DND-41 (cell line): Measurements from ENCODE around the gene AKIRIN1.

Experiments
- ATAC-seq: fragments of 200-7000 bp; cut with Tn5 transposase; 3 replicates; pipeline ENCODE4 v1.9.1; 2021; ENCODE audit warnings: low read depth; ENCODE audit not compliant: insufficient read depth
- DNase-seq: peaks from one replicate; pipeline ENCODE4 v3.0.0-alpha.2; 2020
- H2AFZ ChIP-seq: 2 replicates; pipeline ENCODE4 v1.6.0; 2012; ENCODE audit warnings: low read depth, low read length
- H3K27ac ChIP-seq: 2 replicates; pipeline ENCODE4 v1.5.1; 2012; ENCODE audit warnings: low read length, inconsistent platforms
- H3K27me3 ChIP-seq: fragments of 200-600 bp; sonication (generic); 2 replicates; pipeline ENCODE4 v1.6.0; 2012; ENCODE audit warnings: low read length, mild to moderate bottlenecking, inconsistent platforms; ENCODE audit not compliant: insufficient read depth, poor library complexity
- H3K36me3 ChIP-seq: 2 replicates; pipeline ENCODE4 v1.5.1; 2012; ENCODE audit warnings: low read length, inconsistent platforms; ENCODE audit not compliant: insufficient read depth
- H3K4me1 ChIP-seq: 2 replicates; pipeline ENCODE4 v1.5.1; 2012; ENCODE audit warnings: mild to moderate bottlenecking, low read length; ENCODE audit not compliant: insufficient read depth
- H3K4me2 ChIP-seq: 2 replicates; pipeline ENCODE4 v1.6.0; 2012; ENCODE audit warnings: mild to moderate bottlenecking, moderate library complexity, low read length, inconsistent platforms; ENCODE audit not compliant: insufficient read depth
- H3K4me3 ChIP-seq, 2 experiments: fragments of 200-600 bp in 1 of 2; shearing (Covaris generic) in 1 of 2; 2 replicates each; pipeline ENCODE4 v1.5.1; 2012 to 2016; ENCODE audit warnings: inconsistent platforms in 2 of 2, low read length in 2 of 2, mild to moderate bottlenecking in 2 of 2, low read depth in 1 of 2, moderate library complexity in 1 of 2
- H3K79me2 ChIP-seq: 2 replicates; pipeline ENCODE4 v1.6.0; 2012; ENCODE audit warnings: low read length, inconsistent platforms; ENCODE audit not compliant: insufficient read depth
- H3K9ac ChIP-seq: 2 replicates; pipeline ENCODE4 v1.6.0; 2012; ENCODE audit warnings: low read depth, mild to moderate bottlenecking, inconsistent platforms, low read length, moderate library complexity
- H3K9me3 ChIP-seq: 2 replicates; pipeline ENCODE4 v1.5.1; 2012; ENCODE audit warnings: low read length, moderate library complexity, mild to moderate bottlenecking, inconsistent platforms; ENCODE audit not compliant: insufficient read depth, severe bottlenecking
- H4K20me1 ChIP-seq: 2 replicates; pipeline ENCODE4 v1.6.0; 2012; ENCODE audit warnings: low read length; ENCODE audit not compliant: insufficient read depth
- CTCF ChIP-seq: IDR thresholded peaks from 2 replicates; pipeline ENCODE4 v1.5.1; 2012; ENCODE audit warnings: borderline replicate concordance, low read length, moderate library complexity, mild to moderate bottlenecking; ENCODE audit not compliant: poor library complexity, severe bottlenecking; ENCODE audit errors: extremely low read depth
- EZH2 ChIP-seq: IDR thresholded peaks from 3 replicates; pipeline ENCODE4 v1.6.1; 2012; ENCODE audit warnings: borderline replicate concordance, low read depth, mild to moderate bottlenecking, moderate library complexity, low read length, inconsistent platforms; ENCODE audit not compliant: severe bottlenecking

AKIRIN1 gene

DNA sequence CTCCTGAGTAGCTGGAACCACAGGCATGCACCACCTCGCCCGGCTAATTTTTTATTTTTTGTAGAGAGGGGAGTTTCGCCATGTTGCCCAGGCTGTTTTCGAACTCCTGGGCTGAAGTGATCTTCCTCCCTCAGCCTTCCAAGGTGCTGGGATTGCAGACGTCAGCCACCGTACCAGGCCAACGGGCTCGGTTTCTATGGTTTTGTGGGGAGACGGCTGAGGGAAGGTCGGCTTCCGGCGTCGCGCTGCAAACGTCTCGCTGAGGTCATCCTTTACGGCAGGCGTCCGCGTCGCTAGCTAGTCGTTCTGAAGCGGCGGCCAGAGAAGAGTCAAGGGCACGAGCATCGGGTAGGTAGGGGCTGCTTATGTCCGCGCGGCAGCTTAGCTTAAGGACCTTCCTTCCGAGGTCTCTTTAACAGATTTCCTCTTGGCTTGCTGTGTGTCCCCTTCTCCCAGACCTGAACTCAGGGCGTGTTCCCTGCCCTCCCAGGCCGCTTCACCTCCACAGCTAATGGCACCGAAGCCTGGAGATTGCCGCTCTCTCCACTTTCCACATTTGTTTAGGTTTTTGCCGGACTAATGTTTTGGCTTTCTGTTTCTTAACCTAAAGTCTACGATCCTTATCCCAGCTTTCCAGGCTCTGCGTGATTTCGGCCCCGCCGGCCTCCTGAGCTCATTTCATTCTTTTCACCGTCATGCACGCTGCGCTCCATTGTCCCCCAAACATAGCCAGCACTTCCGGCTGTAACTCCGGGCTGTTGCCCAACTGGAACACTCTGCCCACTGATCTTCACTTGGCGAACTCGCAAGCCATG lies 35.2 kb downstream of the AKIRIN1 start, which contains the start of gene NDUFS5:
NDUFS5 (plus strand) TSS at position 300 of the 815 bp plus-strand sequence. CDS start 2,375 bp downstream, outside the sequence.
- peak within 1 kb of the TSS; percentile 62 for H3K4me2 ChIP-seq
- peaks cover 36% of the 10 kb centered on the region for H3K4me1 ChIP-seq
- peaks cover 13% of the 10 kb centered on the region; the same call in 1 of the 2 replicates for H4K20me1 ChIP-seq
- peak within 1 kb of the TSS; percentile 60 to 81 for H3K4me3 ChIP-seq
- no peaks in the 10 kb centered on the region for H3K27me3 ChIP-seq
- H2AFZ ChIP-seq: peak within 1 kb of the TSS; percentile 79
- ATAC-seq (peak; percentile 92), DNase-seq (peak; percentile 89)
- H3K9me3 ChIP-seq: no peaks in the 10 kb centered on the region
- H3K9ac ChIP-seq: peak within 1 kb of the TSS; percentile 63
- no peak for TF ChIP-seq EZH2
- no peak for TF ChIP-seq CTCF
- peaks cover 40% of the 10 kb centered on the region for H3K79me2 ChIP-seq
- H3K27ac ChIP-seq: peak within 1 kb of the TSS; percentile 76
- H3K36me3 ChIP-seq: peaks cover 23% of the 10 kb centered on the region

DNA sequence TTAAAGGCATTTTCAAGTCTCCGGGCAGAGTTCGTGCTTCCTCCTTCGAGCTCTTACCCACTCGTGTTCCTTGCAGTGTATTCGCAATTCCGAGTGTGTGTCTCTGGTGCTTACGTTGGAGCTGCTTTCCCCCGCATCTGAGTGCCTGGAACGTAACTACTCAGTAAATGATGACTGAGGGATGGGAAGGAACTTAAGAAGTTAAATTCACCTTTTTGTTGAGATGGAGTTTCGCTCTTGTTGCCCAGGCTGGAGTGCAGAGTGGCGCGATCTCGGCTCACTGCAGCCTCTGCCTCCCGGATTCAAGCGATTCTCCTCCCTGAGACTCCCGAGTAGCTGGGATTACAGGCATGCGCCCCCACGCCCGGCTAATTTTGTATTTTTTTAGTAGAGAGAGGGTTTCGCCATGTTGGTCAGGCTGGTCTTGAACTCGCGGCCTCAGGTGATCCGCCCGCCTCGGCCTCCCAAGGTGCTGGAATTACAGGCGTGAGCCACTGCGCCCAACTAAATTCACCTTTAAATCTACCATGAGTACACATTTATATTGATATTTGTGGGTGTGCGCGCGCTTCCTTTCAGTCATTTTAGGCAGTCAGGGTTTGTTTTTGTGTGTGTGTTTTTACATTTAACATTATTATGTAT lies 35.9 kb downstream of the AKIRIN1 start:
- Histone ChIP-seq H3K27ac (peak overlapping the region; percentile 76), H3K79me2 (peaks cover 45% of the 10 kb centered on the region), H3K4me1 (peaks cover 38% of the 10 kb centered on the region), H2AFZ (peak overlapping the region; percentile 79), H4K20me1 (peaks cover 15% of the 10 kb centered on the region; the same call in 1 of the 2 replicates), H3K4me3 (peak overlapping the region; percentile 60 to 81), H3K27me3 (no peaks in the 10 kb centered on the region), H3K9me3 (no peaks in the 10 kb centered on the region), H3K9ac (peak overlapping the region; percentile 63), H3K4me2 (peak overlapping the region; percentile 62), H3K36me3 (peaks cover 30% of the 10 kb centered on the region)
- no peak for TF ChIP-seq CTCF
- no peak for TF ChIP-seq EZH2
- ATAC-seq (no peak), DNase-seq (no peak)

GRCh38 chr1:39034114-39034654 lies 43.1 kb downstream of the AKIRIN1 start:
- no peak overlapping the region for H3K4me2 ChIP-seq
- no peaks in the 10 kb centered on the region for H3K27me3 ChIP-seq
- no peak for DNase-seq
- no peaks in the 10 kb centered on the region for H3K9me3 ChIP-seq
- peaks cover 17% of the 10 kb centered on the region for H3K79me2 ChIP-seq
- H3K4me1 ChIP-seq: peaks cover 6% of the 10 kb centered on the region
- peaks cover 66% of the 10 kb centered on the region for H3K36me3 ChIP-seq
- no peak for ATAC-seq
- H4K20me1 ChIP-seq: peaks cover 17% of the 10 kb centered on the region; the same call in 1 of the 2 replicates
- no peak overlapping the region for H3K27ac ChIP-seq
- H3K9ac ChIP-seq: no peak overlapping the region
- no peak overlapping the region for H2AFZ ChIP-seq
- TF ChIP-seq CTCF (no peak), EZH2 (no peak)
- no peak overlapping the region for H3K4me3 ChIP-seq
